WTC11 (cell line): ENCODE data around the gene TOMM40L. TPM values are rescaled to one million over a fixed set of nuclear protein-coding genes. Genes with fewer than 3 reads are reported as not detected.
A peak's percentile ranks its signal among the peaks of the same experiment; 100 is the strongest.

Experiments
- ATF1 ChIP-seq: sonication (generic); formaldehyde crosslinking; IDR thresholded peaks from 2 replicates; pipeline ENCODE4 v1.8.1; 2023; ENCODE audit warnings: mild to moderate bottlenecking, moderate library complexity, missing genetic modification reagents
- ATF3 ChIP-seq: sonication (generic); formaldehyde crosslinking; conservative IDR thresholded peaks from 2 replicates; pipeline ENCODE4 v1.8.1; 2022; ENCODE audit warnings: mild to moderate bottlenecking, missing genetic modification reagents
- CDX4 ChIP-seq: fragments of 250-450 bp; sonication (Bioruptor Pico); IDR thresholded peaks from 2 replicates; pipeline ENCODE4 v1.9.0; 2021; ENCODE audit warnings: moderate library complexity, mild to moderate bottlenecking, inconsistent platforms, borderline replicate concordance
- CREB1 ChIP-seq: sonication (generic); formaldehyde crosslinking; IDR thresholded peaks from 2 replicates; pipeline ENCODE4 v1.8.0; 2023; ENCODE audit warnings: mild to moderate bottlenecking, missing genetic modification reagents
- E2F4 ChIP-seq: sonication (generic); formaldehyde crosslinking; IDR thresholded peaks from 2 replicates; pipeline ENCODE4 v1.8.1; 2022; ENCODE audit warnings: low read depth, mild to moderate bottlenecking, moderate library complexity, missing genetic modification reagents, borderline replicate concordance
- FOXJ3 ChIP-seq: sonication (generic); formaldehyde crosslinking; IDR thresholded peaks from 2 replicates; pipeline ENCODE4 v1.9.0; 2021; ENCODE audit warnings: missing genetic modification reagents, mild to moderate bottlenecking, borderline replicate concordance
- GTF2I ChIP-seq: fragments of 250-450 bp; sonication (Bioruptor Pico); conservative IDR thresholded peaks from 2 replicates; pipeline ENCODE4 v1.4.0; 2021; ENCODE audit warnings: mild to moderate bottlenecking
- HMGA2 ChIP-seq: fragments of 250-450 bp; sonication (Bioruptor Pico); IDR thresholded peaks from 2 replicates; pipeline ENCODE4 v1.4.0; 2021; ENCODE audit warnings: mild to moderate bottlenecking, moderate library complexity
- HMGXB4 ChIP-seq: sonication (generic); formaldehyde crosslinking; IDR thresholded peaks from 2 replicates; pipeline ENCODE4 v1.8.1; 2023; ENCODE audit warnings: mild to moderate bottlenecking, moderate library complexity, missing genetic modification reagents
- IRF2 ChIP-seq: sonication (generic); formaldehyde crosslinking; IDR thresholded peaks from 2 replicates; pipeline ENCODE4 v1.8.0; 2022; ENCODE audit warnings: low read depth, missing genetic modification reagents, borderline replicate concordance
- JUN ChIP-seq: sonication (generic); formaldehyde crosslinking; IDR thresholded peaks from 2 replicates; pipeline ENCODE4 v1.8.0; 2023; ENCODE audit warnings: mild to moderate bottlenecking, missing genetic modification reagents
- KAT7 ChIP-seq: sonication (generic); formaldehyde crosslinking; IDR thresholded peaks from 2 replicates; pipeline ENCODE4 v1.8.1; 2023; ENCODE audit warnings: missing genetic modification reagents, mild to moderate bottlenecking, borderline replicate concordance
- MAX ChIP-seq: sonication (generic); formaldehyde crosslinking; IDR thresholded peaks from 2 replicates; pipeline ENCODE4 v1.8.0; 2022; ENCODE audit warnings: mild to moderate bottlenecking, missing genetic modification reagents
- NFE2L1 ChIP-seq: sonication (generic); formaldehyde crosslinking; IDR thresholded peaks from 2 replicates; pipeline ENCODE4 v1.8.1; 2023; ENCODE audit warnings: missing genetic modification reagents
- NR3C1 ChIP-seq: sonication (generic); formaldehyde crosslinking; conservative IDR thresholded peaks from 2 replicates; pipeline ENCODE4 v1.8.1; 2023; ENCODE audit warnings: low read depth, mild to moderate bottlenecking, missing genetic modification reagents
- PREB ChIP-seq: sonication (generic); formaldehyde crosslinking; IDR thresholded peaks from 2 replicates; pipeline ENCODE4 v1.8.1; 2022; ENCODE audit warnings: mild to moderate bottlenecking, missing genetic modification reagents, moderate library complexity, borderline replicate concordance
- RELA ChIP-seq: sonication (generic); formaldehyde crosslinking; IDR thresholded peaks from 2 replicates; pipeline ENCODE4 v1.8.1; 2022; ENCODE audit warnings: missing genetic modification reagents, mild to moderate bottlenecking, borderline replicate concordance
- SMAD3 ChIP-seq: sonication (generic); formaldehyde crosslinking; IDR thresholded peaks from 2 replicates; pipeline ENCODE4 v1.8.0; 2022; ENCODE audit warnings: missing genetic modification reagents, mild to moderate bottlenecking, borderline replicate concordance
- SMAD4 ChIP-seq: sonication (generic); formaldehyde crosslinking; IDR thresholded peaks from 2 replicates; pipeline ENCODE4 v1.8.0; 2022; ENCODE audit warnings: mild to moderate bottlenecking, missing genetic modification reagents
- SP1 ChIP-seq: sonication (generic); formaldehyde crosslinking; conservative IDR thresholded peaks from 2 replicates; pipeline ENCODE4 v1.8.1; 2022; ENCODE audit warnings: missing genetic modification reagents
- TEAD1 ChIP-seq: sonication (generic); formaldehyde crosslinking; IDR thresholded peaks from 2 replicates; pipeline ENCODE4 v1.8.0; 2022; ENCODE audit warnings: mild to moderate bottlenecking, missing genetic modification reagents
- TP53 ChIP-seq: sonication (generic); formaldehyde crosslinking; IDR thresholded peaks from 2 replicates; pipeline ENCODE4 v1.8.1; 2023; ENCODE audit warnings: mild to moderate bottlenecking, missing genetic modification reagents
- ZBTB21 ChIP-seq: sonication (generic); formaldehyde crosslinking; IDR thresholded peaks from 2 replicates; pipeline ENCODE4 v1.8.1; 2023; ENCODE audit warnings: mild to moderate bottlenecking, missing genetic modification reagents, borderline replicate concordance
- ZMAT4 ChIP-seq: fragments of 250-450 bp; sonication (Bioruptor Pico); IDR thresholded peaks from 2 replicates; pipeline ENCODE4 v1.9.0; 2021; ENCODE audit warnings: mild to moderate bottlenecking
- ZNF121 ChIP-seq: sonication (generic); formaldehyde crosslinking; IDR thresholded peaks from 2 replicates; pipeline ENCODE4 v1.8.0; 2023; ENCODE audit warnings: missing genetic modification reagents
- ZNF219 ChIP-seq: sonication (generic); formaldehyde crosslinking; IDR thresholded peaks from 2 replicates; pipeline ENCODE4 v1.8.0; 2023; ENCODE audit warnings: missing genetic modification reagents, mild to moderate bottlenecking, borderline replicate concordance
- ZNF232 ChIP-seq: sonication (generic); formaldehyde crosslinking; IDR thresholded peaks from 2 replicates; pipeline ENCODE4 v1.8.0; 2022; ENCODE audit warnings: mild to moderate bottlenecking, missing genetic modification reagents
- ZNF263 ChIP-seq: sonication (generic); formaldehyde crosslinking; IDR thresholded peaks from 2 replicates; pipeline ENCODE4 v1.8.1; 2022; ENCODE audit warnings: low read depth, mild to moderate bottlenecking, moderate library complexity, missing genetic modification reagents
- ZNF281 ChIP-seq: sonication (generic); formaldehyde crosslinking; IDR thresholded peaks from 2 replicates; pipeline ENCODE4 v1.8.0; 2023; ENCODE audit warnings: mild to moderate bottlenecking, missing genetic modification reagents
- ZNF317 ChIP-seq: sonication (generic); formaldehyde crosslinking; IDR thresholded peaks from 2 replicates; pipeline ENCODE4 v1.8.1; 2023; ENCODE audit warnings: low read depth, mild to moderate bottlenecking, moderate library complexity, missing genetic modification reagents, borderline replicate concordance
- total RNA-seq: library from RNA; stranded (reverse); gene quantifications from 3 replicates; pipeline ENCODE4 v1.2.3, GENCODE V29; 2021

TOMM40L gene
- total RNA-seq, 1 experiment from 2014 or later, result 16.9 TPM

- TF ChIP-seq PREB (no peak), HMGXB4 (CRISPR knock-in tag) (peak; percentile 72; the same call in 1 of the 2 replicates), FOXJ3 (CRISPR knock-in tag) (no peak), ZNF263 (CRISPR knock-in tag) (no peak; the same call in 1 of the 2 replicates), SMAD4 (CRISPR knock-in tag) (no peak), NR3C1 (CRISPR knock-in tag) (no peak), SMAD3 (CRISPR knock-in tag) (peak; percentile 53; the same call in 1 of the 2 replicates), ZNF281 (CRISPR knock-in tag) (no peak), ZNF317 (CRISPR knock-in tag) (no peak), RELA (CRISPR knock-in tag) (no peak), ZBTB21 (CRISPR knock-in tag) (0 out of 2 replicates have a peak, but pooled peaks have one; percentile 8), NFE2L1 (CRISPR knock-in tag) (peak; percentile 31; the same call in 1 of the 2 replicates), TP53 (CRISPR knock-in tag) (0 out of 2 replicates have a peak, but pooled peaks have one; percentile 46), ZNF219 (no peak), ZNF232 (CRISPR knock-in tag) (peak; percentile 84; the same call in 1 of the 2 replicates), JUN (CRISPR knock-in tag) (no peak), E2F4 (CRISPR knock-in tag) (no peak), SP1 (CRISPR knock-in tag) (peak; percentile 99), GTF2I (CRISPR knock-in tag) (no peak), ZNF121 (CRISPR knock-in tag) (no peak), ZMAT4 (CRISPR knock-in tag) (no peak), ATF1 (CRISPR knock-in tag) (no peak), IRF2 (CRISPR knock-in tag) (no peak), KAT7 (CRISPR knock-in tag) (no peak), ATF3 (CRISPR knock-in tag) (no peak), MAX (CRISPR knock-in tag) (peak; percentile 83; the same call in 1 of the 2 replicates), HMGA2 (CRISPR knock-in tag) (no peak), CDX4 (CRISPR knock-in tag) (no peak), TEAD1 (CRISPR knock-in tag) (no peak), CREB1 (CRISPR knock-in tag) (peak; percentile 34; the same call in 1 of the 2 replicates)
Measured at GRCh38 chr1:161177112-161177935, 48.5 kb upstream of the TOMM40L start, which contains the start of gene B4GALT3 (continued).
